ENCODE measurements around the gene SAMD4A. TPM values are rescaled to one million over a fixed set of nuclear protein-coding genes. Genes with fewer than 3 reads are reported as not detected.

SAMD4A gene
- total RNA-seq, 1 experiment from 2014 or later = 77.2 TPM

- Histone ChIP-seq H3K79me2 (ENCODE audit: low read length) (peaks cover 96% of the 10 kb centered on the region), H3K4me1 (ENCODE audit: low read length) (peaks cover 15% of the 10 kb centered on the region), H4K20me1 (ENCODE audit: insufficient read depth, low read depth, low read length) (no peaks in the 10 kb centered on the region), H3K4me2 (ENCODE audit: low read depth, low read length, poor library complexity, severe bottlenecking) (no peak overlapping the region), H2AFZ (ENCODE audit: low read length) (no peak overlapping the region), H3K27ac (ENCODE audit: low read length) (no peak overlapping the region), H3K9me3 (ENCODE audit: low read length) (no peaks in the 10 kb centered on the region), H3K36me3 (ENCODE audit: insufficient read depth, low read length) (peaks cover 34% of the 10 kb centered on the region), H3K4me3 (ENCODE audit: low read length) (no peak overlapping the region), H3K9me2 (replicated peaks; ENCODE audit: insufficient read depth, low read length) (no peaks in the 10 kb centered on the region), H3K27me3 (ENCODE audit: low read length) (no peaks in the 10 kb centered on the region), H3K9ac (ENCODE audit: low read length) (no peak overlapping the region)
- DNase-seq = no peak
Observed at GRCh38 chr14:54737132-54737711, 170.3 kb downstream of the SAMD4A start.

DNA sequence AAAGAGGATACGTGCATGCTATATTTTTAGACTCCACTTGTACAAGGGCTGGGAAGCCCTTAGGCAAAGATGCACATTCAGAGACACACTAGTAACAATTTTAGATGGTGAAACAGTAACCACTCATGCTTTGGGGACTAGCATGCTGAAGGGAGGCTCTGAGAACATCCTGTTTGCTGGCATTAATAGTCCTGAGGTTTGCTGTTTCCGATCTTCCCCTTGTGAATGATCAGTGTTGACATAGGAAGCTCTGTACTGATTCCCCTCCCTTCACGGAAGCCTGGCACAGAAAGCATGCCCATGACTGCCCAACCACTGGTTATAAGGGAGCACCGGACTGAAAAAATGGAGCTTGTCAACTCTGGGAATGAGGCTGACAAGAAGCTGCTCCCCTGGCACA lies 171.1 kb downstream of the SAMD4A start:
- no peak for DNase-seq
- H4K20me1 ChIP-seq (ENCODE audit: insufficient read depth, low read depth, low read length) = no peaks in the 10 kb centered on the region
- H3K36me3 ChIP-seq (ENCODE audit: insufficient read depth, low read length) = peaks cover 29% of the 10 kb centered on the region
- peaks cover 98% of the 10 kb centered on the region for H3K79me2 ChIP-seq (ENCODE audit: low read length)
- H2AFZ ChIP-seq (ENCODE audit: low read length) = no peak overlapping the region
- no peak overlapping the region for H3K27ac ChIP-seq (ENCODE audit: low read length)
- H3K4me3 ChIP-seq (ENCODE audit: low read length) = no peak overlapping the region
- H3K9me3 ChIP-seq (ENCODE audit: low read length) = no peaks in the 10 kb centered on the region
- H3K4me1 ChIP-seq (ENCODE audit: low read length) = peaks cover 9% of the 10 kb centered on the region
- no peak overlapping the region for H3K9ac ChIP-seq (ENCODE audit: low read length)
- H3K27me3 ChIP-seq (ENCODE audit: low read length) = no peaks in the 10 kb centered on the region
- no peaks in the 10 kb centered on the region for H3K9me2 ChIP-seq (replicated peaks; ENCODE audit: insufficient read depth, low read length)
- H3K4me2 ChIP-seq (ENCODE audit: low read depth, low read length, poor library complexity, severe bottlenecking) = no peak overlapping the region

- Histone ChIP-seq H3K4me2 (ENCODE audit: low read depth, low read length, poor library complexity, severe bottlenecking) (no peak overlapping the region), H3K27ac (ENCODE audit: low read length) (no peak overlapping the region), H3K79me2 (ENCODE audit: low read length) (peaks cover 97% of the 10 kb centered on the region), H3K4me1 (ENCODE audit: low read length) (0 out of 2 replicates have a peak, but pooled peaks cover 2% of the 10 kb centered on the region), H2AFZ (ENCODE audit: low read length) (no peak overlapping the region), H3K9ac (ENCODE audit: low read length) (no peak overlapping the region), H3K27me3 (ENCODE audit: low read length) (no peaks in the 10 kb centered on the region), H3K36me3 (ENCODE audit: insufficient read depth, low read length) (peaks cover 23% of the 10 kb centered on the region), H3K4me3 (ENCODE audit: low read length) (no peak overlapping the region), H3K9me3 (ENCODE audit: low read length) (no peaks in the 10 kb centered on the region), H4K20me1 (ENCODE audit: insufficient read depth, low read depth, low read length) (no peaks in the 10 kb centered on the region), H3K9me2 (replicated peaks; ENCODE audit: insufficient read depth, low read length) (no peaks in the 10 kb centered on the region)
- DNase-seq = no peak
Observed at GRCh38 chr14:54739514-54739913, 172.6 kb downstream of the SAMD4A start.

GRCh38 chr14:54742492-54743350 lies 175.8 kb downstream of the SAMD4A start:
- Histone ChIP-seq H3K4me3 (ENCODE audit: low read length) (no peak overlapping the region), H3K79me2 (ENCODE audit: low read length) (peaks cover 97% of the 10 kb centered on the region), H3K9ac (ENCODE audit: low read length) (no peak overlapping the region), H4K20me1 (ENCODE audit: insufficient read depth, low read depth, low read length) (no peaks in the 10 kb centered on the region), H3K9me2 (replicated peaks; ENCODE audit: insufficient read depth, low read length) (no peaks in the 10 kb centered on the region), H3K4me2 (ENCODE audit: low read depth, low read length, poor library complexity, severe bottlenecking) (no peak overlapping the region), H3K9me3 (ENCODE audit: low read length) (no peaks in the 10 kb centered on the region), H3K27ac (ENCODE audit: low read length) (no peak overlapping the region), H3K27me3 (ENCODE audit: low read length) (no peaks in the 10 kb centered on the region), H3K36me3 (ENCODE audit: insufficient read depth, low read length) (peaks cover 24% of the 10 kb centered on the region), H2AFZ (ENCODE audit: low read length) (no peak overlapping the region), H3K4me1 (ENCODE audit: low read length) (no peaks in the 10 kb centered on the region)
- DNase-seq = no peak

GRCh38 chr14:54743382-54743781 lies 176.5 kb downstream of the SAMD4A start:
- no peaks in the 10 kb centered on the region for H3K9me2 ChIP-seq (replicated peaks; ENCODE audit: insufficient read depth, low read length)
- H3K36me3 ChIP-seq (ENCODE audit: insufficient read depth, low read length) = peaks cover 28% of the 10 kb centered on the region
- H4K20me1 ChIP-seq (ENCODE audit: insufficient read depth, low read depth, low read length) = no peaks in the 10 kb centered on the region
- no peak overlapping the region for H2AFZ ChIP-seq (ENCODE audit: low read length)
- H3K4me2 ChIP-seq (ENCODE audit: low read depth, low read length, poor library complexity, severe bottlenecking) = no peak overlapping the region
- peaks cover 96% of the 10 kb centered on the region for H3K79me2 ChIP-seq (ENCODE audit: low read length)
- H3K4me1 ChIP-seq (ENCODE audit: low read length) = no peaks in the 10 kb centered on the region
- H3K9me3 ChIP-seq (ENCODE audit: low read length) = no peaks in the 10 kb centered on the region
- DNase-seq = no peak
- H3K27ac ChIP-seq (ENCODE audit: low read length) = no peak overlapping the region
- H3K9ac ChIP-seq (ENCODE audit: low read length) = no peak overlapping the region
- no peaks in the 10 kb centered on the region for H3K27me3 ChIP-seq (ENCODE audit: low read length)
- no peak overlapping the region for H3K4me3 ChIP-seq (ENCODE audit: low read length)

DNA sequence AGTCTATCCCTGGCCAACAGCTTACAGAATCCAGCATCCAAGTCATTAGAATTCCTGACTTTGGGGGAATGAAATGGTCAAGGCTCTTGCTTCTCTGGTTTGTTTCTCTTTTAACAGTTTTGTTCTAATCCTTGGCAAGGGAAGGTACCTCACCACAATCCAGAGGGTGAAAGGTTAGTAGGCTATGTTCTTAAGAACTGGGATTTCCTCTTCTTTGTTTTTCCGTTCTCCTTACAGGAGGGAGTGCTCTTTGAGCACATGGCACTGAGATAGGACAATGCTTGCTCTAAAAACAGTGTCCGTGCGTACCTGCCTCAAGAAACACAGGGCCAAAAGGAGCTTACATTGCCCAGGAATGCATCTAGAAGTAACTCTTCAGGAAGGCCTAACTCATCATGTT lies 179.1 kb downstream of the SAMD4A start:
- Histone ChIP-seq H3K36me3 (ENCODE audit: insufficient read depth, low read length) (peaks cover 53% of the 10 kb centered on the region), H3K9me3 (ENCODE audit: low read length) (no peaks in the 10 kb centered on the region), H3K4me1 (ENCODE audit: low read length) (no peaks in the 10 kb centered on the region), H3K79me2 (ENCODE audit: low read length) (peaks cover 89% of the 10 kb centered on the region), H2AFZ (ENCODE audit: low read length) (no peak overlapping the region), H3K27me3 (ENCODE audit: low read length) (no peaks in the 10 kb centered on the region), H3K4me3 (ENCODE audit: low read length) (no peak overlapping the region), H4K20me1 (ENCODE audit: insufficient read depth, low read depth, low read length) (no peaks in the 10 kb centered on the region), H3K4me2 (ENCODE audit: low read depth, low read length, poor library complexity, severe bottlenecking) (no peak overlapping the region), H3K9ac (ENCODE audit: low read length) (no peak overlapping the region), H3K9me2 (replicated peaks; ENCODE audit: insufficient read depth, low read length) (no peaks in the 10 kb centered on the region), H3K27ac (ENCODE audit: low read length) (no peak overlapping the region)
- DNase-seq = no peak

DNA sequence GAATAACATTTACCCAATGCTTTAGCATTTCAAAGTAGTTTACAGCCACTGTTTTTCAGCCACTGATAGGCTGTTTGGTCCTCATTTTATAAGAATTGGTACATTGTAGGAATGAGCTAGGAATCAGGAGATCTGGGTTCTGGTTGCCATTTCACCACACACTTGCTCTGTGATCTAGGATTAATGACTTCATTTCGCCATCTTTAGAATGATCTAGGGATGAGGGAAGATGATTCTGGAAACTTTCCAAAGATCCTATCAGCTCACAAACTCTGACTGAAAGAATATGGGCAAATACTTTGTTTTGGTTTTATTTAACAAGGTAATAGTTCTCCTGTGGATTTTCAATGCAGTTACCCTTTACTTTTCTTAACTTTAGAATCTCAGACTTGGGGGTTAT lies 180.7 kb downstream of the SAMD4A start:
- Histone ChIP-seq H3K9ac (ENCODE audit: low read length) (no peak overlapping the region), H2AFZ (ENCODE audit: low read length) (no peak overlapping the region), H3K27me3 (ENCODE audit: low read length) (no peaks in the 10 kb centered on the region), H4K20me1 (ENCODE audit: insufficient read depth, low read depth, low read length) (no peaks in the 10 kb centered on the region), H3K27ac (ENCODE audit: low read length) (no peak overlapping the region), H3K4me2 (ENCODE audit: low read depth, low read length, poor library complexity, severe bottlenecking) (no peak overlapping the region), H3K79me2 (ENCODE audit: low read length) (peaks cover 76% of the 10 kb centered on the region), H3K4me1 (ENCODE audit: low read length) (no peaks in the 10 kb centered on the region), H3K9me3 (ENCODE audit: low read length) (no peaks in the 10 kb centered on the region), H3K36me3 (ENCODE audit: insufficient read depth, low read length) (peaks cover 69% of the 10 kb centered on the region), H3K4me3 (ENCODE audit: low read length) (no peak overlapping the region), H3K9me2 (replicated peaks; ENCODE audit: insufficient read depth, low read length) (no peaks in the 10 kb centered on the region)
- DNase-seq = no peak

DNA sequence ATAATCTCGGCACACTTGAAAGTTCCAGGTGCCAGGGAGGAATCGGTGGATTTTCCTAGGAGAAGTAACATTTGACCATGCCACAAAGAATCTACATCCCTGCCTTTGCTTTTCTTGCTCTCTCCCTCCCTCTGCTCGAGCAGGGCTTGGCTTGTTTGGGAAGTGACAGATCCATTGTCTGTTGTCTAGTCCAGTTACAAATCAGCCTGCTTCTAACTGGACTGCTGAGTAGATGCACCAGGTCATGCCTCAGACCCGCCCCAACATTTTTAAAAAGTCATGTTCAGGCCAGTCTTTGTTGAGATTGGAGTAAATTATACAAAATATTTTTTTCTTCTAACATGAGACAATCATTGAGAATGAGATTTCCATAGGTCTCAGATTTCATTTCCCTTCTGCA lies 182.3 kb downstream of the SAMD4A start:
- peaks cover 66% of the 10 kb centered on the region for H3K79me2 ChIP-seq (ENCODE audit: low read length)
- no peaks in the 10 kb centered on the region for H3K4me1 ChIP-seq (ENCODE audit: low read length)
- no peak overlapping the region for H3K4me2 ChIP-seq (ENCODE audit: low read depth, low read length, poor library complexity, severe bottlenecking)
- H3K27me3 ChIP-seq (ENCODE audit: low read length) = no peaks in the 10 kb centered on the region
- no peak overlapping the region for H3K9ac ChIP-seq (ENCODE audit: low read length)
- H3K9me2 ChIP-seq (replicated peaks; ENCODE audit: insufficient read depth, low read length) = no peaks in the 10 kb centered on the region
- no peak overlapping the region for H2AFZ ChIP-seq (ENCODE audit: low read length)
- H3K27ac ChIP-seq (ENCODE audit: low read length) = no peak overlapping the region
- peaks cover 75% of the 10 kb centered on the region for H3K36me3 ChIP-seq (ENCODE audit: insufficient read depth, low read length)
- no peaks in the 10 kb centered on the region for H4K20me1 ChIP-seq (ENCODE audit: insufficient read depth, low read depth, low read length)
- DNase-seq = no peak
- H3K9me3 ChIP-seq (ENCODE audit: low read length) = no peaks in the 10 kb centered on the region
- no peak overlapping the region for H3K4me3 ChIP-seq (ENCODE audit: low read length)

Measured in Karpas-422 (cell line).